Measurements from ENCODE around the gene AMELX. TPM values are rescaled to one million over a fixed set of nuclear protein-coding genes. Genes with fewer than 3 reads are reported as not detected.

Gene AMELX
- total RNA-seq, 2 donors from 2014 or later = not detected

Small RNA genes within 50 kb of the gene (microRNA-seq; reads per million reads assigned to microRNA genes)
- gene MIR548AX = 2.0 reads per million, percentile 28 among the genes with 10 or more reads in this experiment

Small RNA genes within 50 kb of the gene (small RNA-seq; reads per million reads assigned to genes)
- 0 reads per million in 2 donors for gene MIR548AX

Other genes with a start within 250 kb of the AMELX start
- 10 to 100 TPM in 1 of 2 donors, 1 to 10 TPM in 1; 8.6 to 17.6 TPM for gene HCCS, start 182.1 kb upstream of the AMELX start, total RNA-seq

Data from prostate gland (tissue), 2 donors.